ENCODE measurements around the gene HTN3. TPM values are rescaled to one million over a fixed set of nuclear protein-coding genes. Genes with fewer than 3 reads are reported as not detected.
"Not testable (repeated sequence)": the region's sequence is repeated elsewhere in the genome, so short reads cannot be mapped to it uniquely, and the experiment has no call there.

Gene HTN3
- total RNA-seq (2014; rRNA removed; shearing (Covaris generic)): 0.98 TPM in 1 of 2 replicates, not detected in the other

GRCh38 chr4:70028159-70028558, at the start of gene HTN3:
HTN3 (plus strand) TSS chr4:70028459; CDS start chr4:70030741, 2,282 bp downstream.
- not testable (repeated sequence) for DNase-seq (ENCODE audit: low read depth)

GRCh38 chr4:69984030-69984443, 44.2 kb upstream of the HTN3 start:
- no peak for DNase-seq (ENCODE audit: low read depth)

- no peak for DNase-seq (ENCODE audit: low read depth)
These were observed 41.6 kb upstream of the HTN3 start for GRCh38 chr4:69986663-69987062.

GRCh38 chr4:69991016-69991415, 37.2 kb upstream of the HTN3 start:
- no peak for DNase-seq (ENCODE audit: low read depth)

- DNase-seq (ENCODE audit: low read depth): no peak
These were observed 33.5 kb upstream of the HTN3 start for GRCh38 chr4:69994782-69995181.

GRCh38 chr4:69995526-69996016, 32.7 kb upstream of the HTN3 start, which contains the start of gene STATH:
STATH (plus strand) TSS chr4:69995966; CDS start chr4:69998438, 2,472 bp downstream.
- no peak for DNase-seq (ENCODE audit: low read depth)

- no peak for DNase-seq (ENCODE audit: low read depth)
These were observed 28.8 kb upstream of the HTN3 start for GRCh38 chr4:69999420-69999819.

GRCh38 chr4:70000711-70001110, 27.5 kb upstream of the HTN3 start:
- DNase-seq (ENCODE audit: low read depth): no peak

- DNase-seq (ENCODE audit: low read depth): no peak
These were observed 25.8 kb upstream of the HTN3 start for GRCh38 chr4:70002507-70002906.

GRCh38 chr4:70008771-70009170, 19.5 kb upstream of the HTN3 start:
- no peak for DNase-seq (ENCODE audit: low read depth)

GRCh38 chr4:70019006-70019405, 9.3 kb upstream of the HTN3 start:
- DNase-seq (ENCODE audit: low read depth): not testable (repeated sequence)

- no peak for DNase-seq (ENCODE audit: low read depth)
These were observed 5.0 kb upstream of the HTN3 start for GRCh38 chr4:70023218-70023617.

- no peak for DNase-seq (ENCODE audit: low read depth)
These were observed 1.2 kb upstream of the HTN3 start for GRCh38 chr4:70027011-70027410.

- DNase-seq (ENCODE audit: low read depth): not testable (repeated sequence)
These were observed 9.3 kb downstream of the HTN3 start for GRCh38 chr4:70037559-70037958.

GRCh38 chr4:70039928-70040327, 11.7 kb downstream of the HTN3 start:
- not testable (repeated sequence) for DNase-seq (ENCODE audit: low read depth)

- DNase-seq (ENCODE audit: low read depth): no peak
These were observed 13.5 kb downstream of the HTN3 start for GRCh38 chr4:70041652-70042286.

- not testable (repeated sequence) for DNase-seq (ENCODE audit: low read depth)
These were observed 21.9 kb downstream of the HTN3 start, which contains the start of gene HTN1 for GRCh38 chr4:70050138-70050537. HTN1 (plus strand) TSS chr4:70050438; CDS start chr4:70053077, 2,639 bp downstream.

- not testable (repeated sequence) for DNase-seq (ENCODE audit: low read depth)
These were observed 28.3 kb downstream of the HTN3 start for GRCh38 chr4:70056534-70056933.

GRCh38 chr4:70057651-70058050, 29.4 kb downstream of the HTN3 start:
- DNase-seq (ENCODE audit: low read depth): no peak

- DNase-seq (ENCODE audit: low read depth): no peak
These were observed 30.9 kb downstream of the HTN3 start for GRCh38 chr4:70059149-70059548.

- no peak for DNase-seq (ENCODE audit: low read depth)
These were observed 33.7 kb downstream of the HTN3 start for GRCh38 chr4:70062000-70062399.

GRCh38 chr4:70080205-70080604, 51.9 kb downstream of the HTN3 start:
- no peak for DNase-seq (ENCODE audit: low read depth)

Data from RPMI7951 (cell line).